Loucy (cell line): ENCODE data around the gene NR2F2.

Source experiments
- H2AFZ ChIP-seq: fragments of 200-600 bp; sonication (generic); 2 replicates; pipeline ENCODE4 v1.6.0; 2016; ENCODE audit warnings: antibody characterized with exemption, mild to moderate bottlenecking, low read length, moderate library complexity
- H3F3A ChIP-seq: fragments of 200-600 bp; 2 replicates; pipeline ENCODE4 v1.6.0; 2016; ENCODE audit warnings: antibody characterized with exemption, low read depth, mild to moderate bottlenecking
- H3K27me3 ChIP-seq: fragments of 200-600 bp; sonication (generic); 2 replicates; pipeline ENCODE4 v1.6.1; 2014; ENCODE audit warnings: low read length, mild to moderate bottlenecking; ENCODE audit not compliant: insufficient read depth, poor library complexity, severe bottlenecking
- H3K36me3 ChIP-seq: fragments of 200-600 bp; sonication (generic); 2 replicates; pipeline ENCODE4 v1.6.1; 2016; ENCODE audit warnings: low read length; ENCODE audit not compliant: insufficient read depth
- H3K4me1 ChIP-seq: fragments of 200-600 bp; sonication (generic); 2 replicates; pipeline ENCODE4 v1.5.1; 2014; ENCODE audit warnings: low read length, mild to moderate bottlenecking; ENCODE audit not compliant: insufficient read depth, poor library complexity, severe bottlenecking
- H3K4me2 ChIP-seq: fragments of 200-600 bp; sonication (generic); 2 replicates; pipeline ENCODE4 v1.6.0; 2014; ENCODE audit warnings: antibody characterized with exemption, low read length, low read depth, mild to moderate bottlenecking; ENCODE audit not compliant: poor library complexity, severe bottlenecking
- H3K4me3 ChIP-seq: fragments of 200-600 bp; sonication (generic); 2 replicates; pipeline ENCODE4 v1.5.1; 2014; ENCODE audit warnings: low read length, mild to moderate bottlenecking, mixed read lengths; ENCODE audit not compliant: poor library complexity, severe bottlenecking
- H3K79me2 ChIP-seq: fragments of 200-600 bp; sonication (generic); 2 replicates; pipeline ENCODE4 v1.6.1; 2014; ENCODE audit warnings: low read length; ENCODE audit not compliant: insufficient read depth
- H3K9ac ChIP-seq: fragments of 200-600 bp; sonication (generic); 2 replicates; pipeline ENCODE4 v1.6.0; 2014; ENCODE audit warnings: mild to moderate bottlenecking, low read depth, low read length, moderate library complexity; ENCODE audit not compliant: poor library complexity, severe bottlenecking
- H3K9me2 ChIP-seq: fragments of 200-600 bp; sonication (generic); replicated peaks from 2 replicates; pipeline ENCODE4 v1.6.1; 2016; ENCODE audit warnings: low read depth, low read length, mixed read lengths
- H3K9me3 ChIP-seq: fragments of 200-600 bp; sonication (generic); 2 replicates; pipeline ENCODE4 v1.6.1; 2014; ENCODE audit warnings: mild to moderate bottlenecking, antibody characterized with exemption, low read length, low read depth; ENCODE audit not compliant: insufficient read depth
- H4K20me1 ChIP-seq: fragments of 200-600 bp; sonication (generic); 2 replicates; pipeline ENCODE4 v1.6.0; 2014; ENCODE audit warnings: antibody characterized with exemption, low read length, mild to moderate bottlenecking; ENCODE audit not compliant: insufficient read depth, poor library complexity, severe bottlenecking
- EZH2phosphoT487 ChIP-seq: fragments of 200-600 bp; IDR thresholded peaks from 2 replicates; pipeline ENCODE4 v1.6.1; 2018; ENCODE audit warnings: antibody characterized with exemption, mild to moderate bottlenecking, moderate library complexity, borderline replicate concordance
- TF ChIP-seq, protein P1 (sequence below): fragments of 200-600 bp; sonication (generic); conservative IDR thresholded peaks from 2 replicates; pipeline ENCODE4 v1.5.1; 2014; ENCODE audit warnings: mild to moderate bottlenecking, antibody characterized with exemption, low read length

Gene NR2F2

DNA sequence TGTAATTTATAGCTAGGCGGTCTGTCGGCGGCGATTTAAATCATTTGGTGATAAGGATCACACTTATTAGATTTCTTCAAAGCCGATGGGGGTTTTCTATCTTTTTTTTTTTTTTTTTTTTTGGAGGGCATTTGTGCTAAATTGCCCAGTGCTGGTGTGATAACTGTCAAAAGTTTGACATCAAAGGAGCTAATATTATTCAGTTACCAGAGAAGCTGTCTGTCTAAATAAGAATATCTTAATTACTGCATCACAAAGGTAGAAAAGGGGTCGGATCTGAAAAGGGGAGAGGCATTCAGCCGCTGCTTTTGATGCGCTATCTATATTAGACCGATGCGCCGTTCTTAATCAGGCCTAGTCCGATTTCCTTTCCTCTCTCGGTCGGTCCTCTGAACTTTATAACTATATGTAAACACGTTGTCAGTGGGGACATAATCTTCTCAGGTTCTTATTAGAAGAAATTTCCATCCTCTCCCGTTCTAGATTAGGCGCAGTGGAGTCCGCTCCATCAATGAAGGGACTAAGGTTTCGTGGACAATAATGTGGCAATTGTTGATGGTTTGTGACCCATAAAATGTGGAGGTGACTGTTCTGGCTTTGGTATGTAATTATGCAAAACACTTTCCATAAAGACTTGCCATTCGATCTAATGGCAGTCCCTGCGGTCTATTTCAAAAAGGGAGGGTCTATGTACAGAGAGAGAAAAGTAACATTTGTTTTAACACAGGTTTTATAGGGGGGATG, 31.7 kb downstream of the NR2F2 start:
- H3K9me3 ChIP-seq = no peaks in the 10 kb centered on the region; the same call in 1 of the 2 replicates
- H3K4me3 ChIP-seq = no peak overlapping the region
- no peaks in the 10 kb centered on the region for H3K27me3 ChIP-seq
- no peaks in the 10 kb centered on the region for H3K9me2 ChIP-seq
- H3K79me2 ChIP-seq = no peaks in the 10 kb centered on the region
- no peaks in the 10 kb centered on the region for H3K4me1 ChIP-seq
- H3F3A ChIP-seq = no peaks in the 10 kb centered on the region
- no peak for TF ChIP-seq EZH2phosphoT487
- TF ChIP-seq, protein P1, sequence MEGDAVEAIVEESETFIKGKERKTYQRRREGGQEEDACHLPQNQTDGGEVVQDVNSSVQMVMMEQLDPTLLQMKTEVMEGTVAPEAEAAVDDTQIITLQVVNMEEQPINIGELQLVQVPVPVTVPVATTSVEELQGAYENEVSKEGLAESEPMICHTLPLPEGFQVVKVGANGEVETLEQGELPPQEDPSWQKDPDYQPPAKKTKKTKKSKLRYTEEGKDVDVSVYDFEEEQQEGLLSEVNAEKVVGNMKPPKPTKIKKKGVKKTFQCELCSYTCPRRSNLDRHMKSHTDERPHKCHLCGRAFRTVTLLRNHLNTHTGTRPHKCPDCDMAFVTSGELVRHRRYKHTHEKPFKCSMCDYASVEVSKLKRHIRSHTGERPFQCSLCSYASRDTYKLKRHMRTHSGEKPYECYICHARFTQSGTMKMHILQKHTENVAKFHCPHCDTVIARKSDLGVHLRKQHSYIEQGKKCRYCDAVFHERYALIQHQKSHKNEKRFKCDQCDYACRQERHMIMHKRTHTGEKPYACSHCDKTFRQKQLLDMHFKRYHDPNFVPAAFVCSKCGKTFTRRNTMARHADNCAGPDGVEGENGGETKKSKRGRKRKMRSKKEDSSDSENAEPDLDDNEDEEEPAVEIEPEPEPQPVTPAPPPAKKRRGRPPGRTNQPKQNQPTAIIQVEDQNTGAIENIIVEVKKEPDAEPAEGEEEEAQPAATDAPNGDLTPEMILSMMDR = no peak
- H3K4me2 ChIP-seq = no peak overlapping the region
- H4K20me1 ChIP-seq = no peaks in the 10 kb centered on the region
- H3K9ac ChIP-seq = no peak overlapping the region
- H3K36me3 ChIP-seq = no peaks in the 10 kb centered on the region
- H2AFZ ChIP-seq = no peak overlapping the region

DNA sequence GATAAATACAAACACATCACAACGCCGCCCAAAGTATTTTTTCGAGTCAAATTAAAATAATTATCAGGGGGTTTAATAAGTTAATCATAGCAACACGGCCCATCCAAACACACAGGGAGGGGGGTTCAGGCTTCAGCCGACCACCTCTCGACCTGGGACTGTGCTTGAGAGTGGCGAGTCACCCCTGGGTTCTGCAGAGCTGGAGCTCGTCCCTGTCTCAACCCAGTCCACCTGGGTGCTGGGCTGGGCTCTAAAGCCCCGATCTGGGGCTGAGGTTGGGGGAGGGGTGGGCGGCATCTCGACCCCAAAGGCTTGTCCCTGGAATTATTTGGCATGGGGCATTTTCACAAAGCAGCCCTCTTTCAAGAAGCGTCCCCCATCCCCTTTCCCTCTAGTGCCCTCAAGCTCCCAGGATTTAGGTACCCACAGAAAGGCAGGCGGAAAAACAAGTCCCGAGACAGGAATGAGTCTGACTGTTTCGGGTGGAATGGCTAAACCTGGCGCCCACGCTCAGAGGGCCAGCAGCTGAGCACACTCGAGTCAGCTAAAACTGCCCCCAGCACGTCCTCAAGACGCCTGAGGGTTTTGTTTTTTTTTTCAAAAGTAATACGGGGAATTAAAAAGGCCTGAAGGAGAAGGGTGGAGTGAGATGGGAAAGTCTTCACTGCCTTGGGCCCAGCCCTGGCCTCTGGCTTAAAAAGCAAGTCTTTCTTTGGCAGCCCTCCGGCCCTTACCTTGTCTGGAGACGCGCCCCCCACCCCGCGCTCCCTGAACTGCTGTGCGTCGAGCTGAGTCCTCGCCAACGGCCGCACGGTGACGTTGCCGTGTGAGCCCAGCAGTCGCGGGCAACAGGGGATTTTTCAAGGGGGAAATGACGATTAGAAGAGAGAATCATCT, 32.5 kb downstream of the NR2F2 start:
- no peaks in the 10 kb centered on the region for H3K79me2 ChIP-seq
- H4K20me1 ChIP-seq = no peaks in the 10 kb centered on the region
- no peaks in the 10 kb centered on the region for H3K27me3 ChIP-seq
- H3K36me3 ChIP-seq = no peaks in the 10 kb centered on the region
- H3K9me3 ChIP-seq = no peaks in the 10 kb centered on the region; the same call in 1 of the 2 replicates
- no peak overlapping the region for H3K9ac ChIP-seq
- no peak overlapping the region for H3K4me2 ChIP-seq
- H3K9me2 ChIP-seq = no peaks in the 10 kb centered on the region
- TF ChIP-seq, protein P1 = no peak
- TF ChIP-seq EZH2phosphoT487 = no peak
- no peak overlapping the region for H3K4me3 ChIP-seq
- H3K4me1 ChIP-seq = no peaks in the 10 kb centered on the region
- H3F3A ChIP-seq = no peaks in the 10 kb centered on the region
- no peak overlapping the region for H2AFZ ChIP-seq

DNA sequence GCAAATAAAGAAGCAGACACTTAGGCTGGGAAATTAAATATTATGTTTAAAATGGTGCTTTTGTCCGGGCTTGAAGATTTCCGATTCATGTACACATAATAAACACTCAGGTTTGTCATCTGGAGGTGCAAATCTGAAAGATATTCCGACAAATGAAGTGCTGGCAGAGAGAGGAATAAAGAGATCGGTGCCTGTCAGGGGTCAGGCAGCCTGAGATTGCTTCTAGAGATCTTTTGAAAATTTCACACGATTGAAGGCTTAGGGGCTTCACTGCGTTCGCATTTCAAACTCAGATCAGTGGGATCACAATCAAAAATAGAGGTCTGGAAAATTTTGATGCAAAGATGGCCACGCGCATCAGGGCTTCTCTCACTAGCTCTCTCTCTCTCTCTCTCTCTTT, 33.2 kb downstream of the NR2F2 start:
- Histone ChIP-seq H3K4me3 (no peak overlapping the region), H4K20me1 (no peaks in the 10 kb centered on the region), H3K4me1 (no peaks in the 10 kb centered on the region), H2AFZ (no peak overlapping the region), H3F3A (no peaks in the 10 kb centered on the region), H3K79me2 (no peaks in the 10 kb centered on the region), H3K9ac (no peak overlapping the region), H3K27me3 (no peaks in the 10 kb centered on the region), H3K36me3 (no peaks in the 10 kb centered on the region), H3K9me3 (no peaks in the 10 kb centered on the region; the same call in 1 of the 2 replicates), H3K9me2 (no peaks in the 10 kb centered on the region), H3K4me2 (no peak overlapping the region)
- TF ChIP-seq, protein P1 = no peak
- TF ChIP-seq EZH2phosphoT487 = no peak
